ENCODE data around the gene ANXA6. TPM values are rescaled to one million over a fixed set of nuclear protein-coding genes. Genes with fewer than 3 reads are reported as not detected.

ANXA6 gene
- total RNA-seq (2012; rRNA removed) (610 and 633 TPM in 2 replicates), polyA plus RNA-seq (2012; rRNA removed) (346 and 355 TPM in 2 replicates), Bru-seq, nascent RNA (percentile 96 among the genes with signal in this experiment), BruChase-seq, experiment 1, labeled RNA remaining after a 6-hour chase (percentile 90 among the genes with signal in this experiment), BruChase-seq, experiment 2, labeled RNA remaining after a 2-hour chase (percentile 91 among the genes with signal in this experiment)
- polyA plus RNA-seq (2012; cell fraction: cytosol; rRNA removed), result 237 and 242 TPM in 2 replicates
- polyA plus RNA-seq (2012; cell fraction: nucleus; rRNA removed; ENCODE audit: low replicate concordance), result 152 and 159 TPM in 2 replicates
- long read RNA-seq, transcript ANXA6-201 (26 exons, 2,593 nt), result major isoform, 411 of 576 reads
- long read RNA-seq, partial matches to known transcripts, result 36 of 576 reads
- long read RNA-seq, other reads (novel, unspliced or antisense), result 129 of 576 reads

GRCh38 chr5:151157426-151158286 lies at the start of gene ANXA6:
Gene ANXA6 (minus strand): TSS chr5:151157779. CDS start chr5:151147901, 9,878 bp downstream.
- POLR2A ChIA-PET (ENCODE audit: unreplicated experiment), result interaction anchor here (0.6 to 1.2 kb wide), 4 partner anchors 10 to 152 kb away, joined by 3 to 8 read pairs (median 4); no protein-coding TSS in a partner anchor
- Histone ChIP-seq H4K5ac (ENCODE audit: low read depth, low read length) (peak within 1 kb of the TSS; percentile 68), H3K9ac (ENCODE audit: low read depth, low read length) (peak within 1 kb of the TSS; percentile 83), H3K4me3 (ENCODE audit: insufficient read depth, low read depth, low read length) (peak within 1 kb of the TSS; percentile 79), H3K14ac (replicated peaks; ENCODE audit: low read depth, low read length) (peak within 1 kb of the TSS; percentile 98), H3K4me1 (ENCODE audit: control insufficient read depth, insufficient read depth, low read length) (peaks cover 14% of the 10 kb centered on the region), H2AK5ac (ENCODE audit: low read depth, low read length) (peak within 1 kb of the TSS; percentile 97), H2AFZ (replicated peaks; ENCODE audit: low read length, poor library complexity) (peak within 1 kb of the TSS; percentile 96), H3K27ac (ENCODE audit: insufficient read depth, low read length) (peak within 1 kb of the TSS; percentile 95), H3K9me1 (ENCODE audit: insufficient read depth, low read length) (peaks cover 8% of the 10 kb centered on the region; the same call in 1 of the 2 replicates), H3K18ac (ENCODE audit: low read depth, low read length) (peak within 1 kb of the TSS; percentile 75), H2BK120ac (ENCODE audit: low read depth, low read length) (peak within 1 kb of the TSS; percentile 70), H2AK9ac (replicated peaks; ENCODE audit: low read depth, low read length, poor library complexity) (peak within 1 kb of the TSS; percentile 98), H2BK5ac (ENCODE audit: low read depth, low read length, poor library complexity, severe bottlenecking) (peak within 1 kb of the TSS; percentile 78), H3K56ac (ENCODE audit: extremely low read depth, insufficient read depth, low read length) (peak within 1 kb of the TSS; percentile 96), H2BK15ac (ENCODE audit: low read depth, low read length) (peak within 1 kb of the TSS; percentile 64; the same call in 2 of the 3 replicates), H4K20me1 (ENCODE audit: insufficient read depth, low read length) (peaks cover 37% of the 10 kb centered on the region), H3K79me1 (ENCODE audit: low read depth in 1 of 2, low read length in 2 of 2) (peaks cover under 1 to 40% of the 10 kb centered on the region in 2 experiments; a peak in 3 of 4 replicates), H3K4ac (ENCODE audit: low read depth, low read length) (peak within 1 kb of the TSS; percentile 98), H3K4me2 (ENCODE audit: low read depth, low read length) (peak within 1 kb of the TSS; percentile 89), H3K36me3 (ENCODE audit: control insufficient read depth, insufficient read depth, low read length) (peaks cover 7% of the 10 kb centered on the region), H4K91ac (ENCODE audit: insufficient read depth, low read depth, low read length) (peak within 1 kb of the TSS; percentile 98), H3K23ac (ENCODE audit: low read depth, low read length) (peak within 1 kb of the TSS; percentile 92), H4K8ac (ENCODE audit: low read depth in 2 of 2, low read length in 2 of 2) (peak within 1 kb of the TSS; percentile 89 to 92), H3K9me3 (ENCODE audit: control insufficient read depth, insufficient read depth, low read length) (no peaks in the 10 kb centered on the region), H3K27me3 (ENCODE audit: control insufficient read depth, insufficient read depth, low read length) (no peaks in the 10 kb centered on the region), H2BK20ac (ENCODE audit: low read depth, low read length) (peak within 1 kb of the TSS; percentile 45; the same call in 1 of the 2 replicates)
- no peak for TF ChIP-seq CHD1 (IDR thresholded peaks at IDR 0.05; ENCODE audit: low read depth, low read length)
- TF ChIP-seq RFX5 (IDR thresholded peaks at IDR 0.05; ENCODE audit: low read depth, low read length), result no peak
- peak; percentile 89; the same call in 1 of the 2 replicates for TF ChIP-seq MAZ (IDR thresholded peaks at IDR 0.05; ENCODE audit: borderline replicate concordance, low read depth, low read length)
- TF ChIP-seq MAFK (IDR thresholded peaks at IDR 0.05; ENCODE audit: low read depth, low read length), result no peak
- TF ChIP-seq, protein P1, sequence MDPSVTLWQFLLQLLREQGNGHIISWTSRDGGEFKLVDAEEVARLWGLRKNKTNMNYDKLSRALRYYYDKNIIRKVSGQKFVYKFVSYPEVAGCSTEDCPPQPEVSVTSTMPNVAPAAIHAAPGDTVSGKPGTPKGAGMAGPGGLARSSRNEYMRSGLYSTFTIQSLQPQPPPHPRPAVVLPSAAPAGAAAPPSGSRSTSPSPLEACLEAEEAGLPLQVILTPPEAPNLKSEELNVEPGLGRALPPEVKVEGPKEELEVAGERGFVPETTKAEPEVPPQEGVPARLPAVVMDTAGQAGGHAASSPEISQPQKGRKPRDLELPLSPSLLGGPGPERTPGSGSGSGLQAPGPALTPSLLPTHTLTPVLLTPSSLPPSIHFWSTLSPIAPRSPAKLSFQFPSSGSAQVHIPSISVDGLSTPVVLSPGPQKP (IDR thresholded peaks at IDR 0.05; ENCODE audit: borderline replicate concordance, low read depth, low read length), result no peak
- TF ChIP-seq, protein P2, sequence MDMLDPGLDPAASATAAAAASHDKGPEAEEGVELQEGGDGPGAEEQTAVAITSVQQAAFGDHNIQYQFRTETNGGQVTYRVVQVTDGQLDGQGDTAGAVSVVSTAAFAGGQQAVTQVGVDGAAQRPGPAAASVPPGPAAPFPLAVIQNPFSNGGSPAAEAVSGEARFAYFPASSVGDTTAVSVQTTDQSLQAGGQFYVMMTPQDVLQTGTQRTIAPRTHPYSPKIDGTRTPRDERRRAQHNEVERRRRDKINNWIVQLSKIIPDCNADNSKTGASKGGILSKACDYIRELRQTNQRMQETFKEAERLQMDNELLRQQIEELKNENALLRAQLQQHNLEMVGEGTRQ (IDR thresholded peaks at IDR 0.05; ENCODE audit: low read depth, low read length), result peak; percentile 98
- no peak for TF ChIP-seq RCOR1 (IDR thresholded peaks at IDR 0.05; ENCODE audit: insufficient replicate concordance, low read length)
- peak; percentile 90 for TF ChIP-seq MXI1 (IDR thresholded peaks at IDR 0.05; ENCODE audit: borderline replicate concordance, low read depth, low read length)
- TF ChIP-seq POLR2A (IDR thresholded peaks at IDR 0.05; ENCODE audit: low read depth, low read length), result peak; percentile 54
- TF ChIP-seq SMC3 (IDR thresholded peaks at IDR 0.05; ENCODE audit: low read depth, low read length), result no peak
- TF ChIP-seq BHLHE40 (IDR thresholded peaks at IDR 0.05; ENCODE audit: low read depth, low read length), result no peak
- TF ChIP-seq FOS (IDR thresholded peaks at IDR 0.05; ENCODE audit: low read depth, low read length), result peak; percentile 35; the same call in 1 of the 2 replicates
- WGBS, 2 experiments (ENCODE audit: extremely low coverage in 2 of 2, insufficient read length in 1 of 2), result 1% methylated on average over 29 of the region's 60 CpGs; no CpG with 5 or more reads in 1 of the 2 experiments
- DNase-seq (peak; percentile 73), ATAC-seq (ENCODE audit: low read depth) (peak; percentile 93)
- BruUV-seq (replicated peaks), result no TSS peak
- CTCF ChIA-PET, result interaction anchor here (1.3 kb wide), 1 partner anchor 43 kb away, joined by 5 read pairs; no protein-coding TSS in a partner anchor
- intact Hi-C loops (cut with micrococcal nuclease) (loop anchor here (2.0 kb wide), 1 partner anchor 31 kb away; no protein-coding TSS in a partner anchor), dilution Hi-C loops (cut with HindIII; ENCODE audit: low sequenced_read_pairs, unreplicated experiment) (no loop called here), in situ Hi-C loops (cut with MboI; ENCODE audit: low sequenced_read_pairs) (no loop called here)

Data from IMR-90 (cell line).